Kidney (tissue), 14 donors: ENCODE data around the gene EHF. TPM values are rescaled to one million over a fixed set of nuclear protein-coding genes. Genes with fewer than 3 reads are reported as not detected.

Experiments
- DNase-seq, 5 donors: peaks; one replicate each; pipeline ENCODE4 v3.0.0-alpha.2; 2013 to 2020
- FAIRE-seq: peaks from 2 replicates; lab custom pipeline; 2012; peaks lifted over from hg19 to GRCh38; lab: Jason Lieb, UNC
- H3K27ac ChIP-seq, 2 donors: one replicate each; pipeline ENCODE4 v1.7.0; 2013; ENCODE audit warnings: low read depth in 2 of 2, low read length in 2 of 2, inconsistent platforms in 1 of 2
- H3K27me3 ChIP-seq: one replicate; pipeline ENCODE4 v1.7.1; 2013; ENCODE audit warnings: low read length, inconsistent platforms; ENCODE audit not compliant: control insufficient read depth, insufficient read depth
- H3K36me3 ChIP-seq, 3 donors: one replicate each; pipeline versions ENCODE4 v1.7.0 to v1.7.1; 2013; ENCODE audit warnings: low read length in 3 of 3, control low read depth in 1 of 3, inconsistent platforms in 1 of 3; ENCODE audit not compliant: insufficient read depth in 3 of 3, control insufficient read depth in 2 of 3
- H3K4me1 ChIP-seq, 3 donors: one replicate each; pipeline versions ENCODE4 v1.7.0 to v1.7.1; 2013; ENCODE audit warnings: low read length in 3 of 3, inconsistent platforms in 1 of 3, low read depth in 1 of 3; ENCODE audit not compliant: control insufficient read depth in 2 of 3, insufficient read depth in 2 of 3
- H3K4me3 ChIP-seq, 3 donors: one replicate each; pipeline versions ENCODE4 v1.7.0 to v1.8.1; 2013; ENCODE audit warnings: low read length in 3 of 3, control low read depth in 1 of 3, inconsistent platforms in 1 of 3
- H3K9ac ChIP-seq, 3 donors: one replicate each; pipeline versions ENCODE4 v1.7.0 to v1.7.1; 2013; ENCODE audit warnings: low read length in 3 of 3, control low read depth in 1 of 3, inconsistent platforms in 1 of 3
- H3K9me3 ChIP-seq, 3 donors: one replicate each; pipeline versions ENCODE4 v1.7.0 to v1.7.1; 2013; ENCODE audit warnings: low read length in 3 of 3, control low read depth in 1 of 3, inconsistent platforms in 1 of 3; ENCODE audit not compliant: control insufficient read depth in 2 of 3, insufficient read depth in 1 of 3
- intact Hi-C: fragments of 100-400 bp; cut with DNase I; formaldehyde crosslinking; loops from one replicate; pipeline ENCODE4 v1.11.1; 2022
- polyA plus RNA-seq: library from polyadenylated mRNA; stranded (reverse); fragments of 350-450 nt; fragmentation: Illumina TruSeq; extraction: RNeasy Lipid Tissue Mini Kit (QIAGEN cat#74804); gene quantifications from one replicate; pipeline ENCODE4 v1.2.3, GENCODE V29; 2014; ENCODE audit warnings: low read depth, low replicate concordance; ENCODE audit not compliant: insufficient read depth
- total RNA-seq: library from RNA; stranded (reverse); fragmentation: NEBNext Ultra II Directional; extraction: Animal tissue kit (Norgen Biotek cat#: 25700); gene quantifications from one replicate; pipeline ENCODE4 v1.2.1, GENCODE V29; 2021
- TF ChIP-seq, protein P1 (sequence below): IDR thresholded peaks from 3 replicates; pipeline ENCODE4 v1.5.1; 2012; ENCODE audit warnings: mild to moderate bottlenecking, moderate library complexity, borderline replicate concordance; ENCODE audit not compliant: insufficient read depth; ENCODE audit errors: extremely low read depth
- donor health status: control.
- donor health status: control.
- donor health status: control.
- donor health status: control.
- donor health status: control.
- donor health status: DM: yes; HTN: yes; CAD: no.
- donor health status: Normal renal cell carcinoma (clear cell type).

EHF gene
- total and polyA plus RNA-seq, 2 donors from 2014 or later, result 4.7 to 65.5 TPM

DNA sequence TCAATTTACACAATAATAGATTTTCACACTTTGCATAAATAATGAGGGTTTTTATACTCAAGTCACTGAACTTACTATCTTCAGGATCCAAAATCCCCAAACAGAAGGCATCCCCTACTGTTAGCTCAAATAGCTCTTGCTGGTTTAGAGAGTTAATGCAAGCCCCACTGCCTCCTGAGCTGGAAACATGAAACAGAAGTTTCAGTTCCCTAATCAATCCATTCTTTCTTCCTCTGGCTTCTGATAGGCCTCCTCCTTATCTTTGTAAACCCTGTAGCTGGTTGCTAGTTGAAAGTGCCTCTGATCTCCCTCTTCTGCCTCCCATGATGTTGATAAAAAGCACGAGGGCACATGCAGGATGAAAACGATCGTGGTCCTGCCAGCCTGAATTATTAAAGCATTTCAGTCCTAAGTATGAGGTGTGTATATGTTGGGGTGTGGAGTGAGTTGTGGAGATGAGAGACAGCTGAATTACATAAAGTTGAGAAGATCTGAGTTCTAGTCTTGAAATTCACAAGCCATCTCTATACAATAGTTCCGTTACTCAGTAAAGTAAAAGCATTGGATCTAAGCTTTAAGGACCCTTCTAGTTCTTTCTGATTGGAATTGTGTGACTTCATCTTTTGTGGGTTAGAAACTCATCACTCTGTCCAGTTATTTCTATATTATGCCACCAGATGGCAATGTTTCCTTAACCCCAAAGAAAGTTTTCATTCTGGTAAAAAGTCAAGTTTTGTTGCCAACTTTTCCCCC, 35.0 kb upstream of the EHF start:
- FAIRE-seq (peak; percentile 60), DNase-seq (peak in 2 of 5 donors; percentile 85 to 87)
- peak overlapping the region in 1 of 3 donors; percentile 34 for H3K9ac ChIP-seq
- H3K27me3 ChIP-seq, result no peaks in the 10 kb centered on the region
- TF ChIP-seq, protein P1, sequence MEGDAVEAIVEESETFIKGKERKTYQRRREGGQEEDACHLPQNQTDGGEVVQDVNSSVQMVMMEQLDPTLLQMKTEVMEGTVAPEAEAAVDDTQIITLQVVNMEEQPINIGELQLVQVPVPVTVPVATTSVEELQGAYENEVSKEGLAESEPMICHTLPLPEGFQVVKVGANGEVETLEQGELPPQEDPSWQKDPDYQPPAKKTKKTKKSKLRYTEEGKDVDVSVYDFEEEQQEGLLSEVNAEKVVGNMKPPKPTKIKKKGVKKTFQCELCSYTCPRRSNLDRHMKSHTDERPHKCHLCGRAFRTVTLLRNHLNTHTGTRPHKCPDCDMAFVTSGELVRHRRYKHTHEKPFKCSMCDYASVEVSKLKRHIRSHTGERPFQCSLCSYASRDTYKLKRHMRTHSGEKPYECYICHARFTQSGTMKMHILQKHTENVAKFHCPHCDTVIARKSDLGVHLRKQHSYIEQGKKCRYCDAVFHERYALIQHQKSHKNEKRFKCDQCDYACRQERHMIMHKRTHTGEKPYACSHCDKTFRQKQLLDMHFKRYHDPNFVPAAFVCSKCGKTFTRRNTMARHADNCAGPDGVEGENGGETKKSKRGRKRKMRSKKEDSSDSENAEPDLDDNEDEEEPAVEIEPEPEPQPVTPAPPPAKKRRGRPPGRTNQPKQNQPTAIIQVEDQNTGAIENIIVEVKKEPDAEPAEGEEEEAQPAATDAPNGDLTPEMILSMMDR, result peak; percentile 56
- H3K27ac ChIP-seq, result no peak overlapping the region
- H3K36me3 ChIP-seq, result no peaks in the 10 kb centered on the region
- no peaks in the 10 kb centered on the region for H3K4me1 ChIP-seq
- peak overlapping the region in 1 of 3 donors; percentile 51 for H3K4me3 ChIP-seq
- intact Hi-C loops, result loop anchor here (10.0 kb wide), 1 partner anchor 299 kb away; no protein-coding TSS in a partner anchor
- H3K9me3 ChIP-seq, result no peaks in the 10 kb centered on the region

DNA sequence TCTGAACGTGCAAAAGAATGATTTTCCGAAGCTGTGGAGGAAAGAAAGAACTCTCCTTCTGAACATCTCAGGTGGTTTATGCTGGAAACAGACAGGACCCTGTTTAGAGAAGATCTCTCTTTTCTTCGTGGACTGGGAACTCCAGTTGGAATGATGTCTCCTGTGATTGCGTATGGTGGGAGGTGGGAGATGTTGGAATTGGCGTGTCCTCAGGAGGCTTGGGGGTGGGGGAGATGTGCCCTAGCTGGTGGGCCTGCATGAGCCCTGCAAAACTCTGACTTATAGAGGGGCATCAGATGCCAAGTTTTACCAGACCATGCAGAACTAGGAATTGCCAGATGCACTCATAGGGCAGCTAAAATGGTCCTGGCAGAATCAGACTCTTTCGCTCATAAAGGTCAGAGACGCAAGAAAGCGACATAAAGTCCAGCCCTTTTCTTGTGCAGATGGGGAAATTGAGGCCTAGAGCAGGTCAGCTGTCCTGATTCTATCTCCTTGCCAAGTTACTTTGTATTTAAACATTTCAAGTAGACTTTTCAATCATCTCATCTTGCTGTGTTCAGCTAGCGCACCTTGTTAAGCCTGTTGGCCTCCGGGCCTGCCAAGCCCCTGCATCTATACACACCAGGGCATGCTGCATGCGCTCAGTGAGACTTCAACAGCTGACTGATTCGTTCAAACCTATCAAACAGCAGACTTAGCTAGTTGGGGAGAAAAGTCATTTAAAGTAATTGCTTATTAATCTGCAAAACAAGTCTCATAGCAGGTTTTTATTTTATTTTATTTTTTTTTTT, 34.2 kb upstream of the EHF start:
- DNase-seq (peak in 1 of 5 donors; percentile 31), FAIRE-seq (no peak)
- Histone ChIP-seq H3K4me3 (no peak overlapping the region), H3K9ac (peak overlapping the region in 1 of 3 donors; percentile 36), H3K4me1 (no peaks in the 10 kb centered on the region), H3K9me3 (no peaks in the 10 kb centered on the region), H3K27me3 (no peaks in the 10 kb centered on the region), H3K27ac (no peak overlapping the region), H3K36me3 (no peaks in the 10 kb centered on the region)
- intact Hi-C loops, result loop anchor here (10.0 kb wide), 1 partner anchor 298 kb away; no protein-coding TSS in a partner anchor
- TF ChIP-seq, protein P1, result no peak

DNA sequence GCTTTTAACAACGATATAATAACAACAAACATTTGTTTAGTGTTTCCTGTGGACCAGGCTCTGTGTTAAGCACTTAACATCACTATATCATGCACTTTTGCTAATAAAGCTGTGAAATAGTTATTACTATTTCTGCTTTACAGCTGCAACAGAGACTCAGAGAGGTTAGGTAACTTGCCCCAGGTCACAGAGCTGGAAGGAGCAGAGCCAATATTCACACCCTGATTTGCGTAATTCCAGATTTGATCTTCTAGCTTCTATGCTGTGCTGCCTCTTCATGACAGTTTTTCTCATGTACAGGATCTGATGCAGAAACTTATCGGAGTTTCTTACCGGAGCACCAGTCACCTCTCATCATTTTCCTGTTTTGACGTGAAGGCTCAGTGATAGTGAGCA, 33.6 kb upstream of the EHF start:
- intact Hi-C loops, result loop anchor here (10.0 kb wide), 1 partner anchor 298 kb away; no protein-coding TSS in a partner anchor
- no peaks in the 10 kb centered on the region for H3K9me3 ChIP-seq
- FAIRE-seq, result no peak
- TF ChIP-seq, protein P1, result no peak
- H3K4me1 ChIP-seq, result no peaks in the 10 kb centered on the region
- no peak for DNase-seq
- H3K36me3 ChIP-seq, result no peaks in the 10 kb centered on the region
- H3K4me3 ChIP-seq, result no peak overlapping the region
- no peak overlapping the region for H3K27ac ChIP-seq
- H3K27me3 ChIP-seq, result no peaks in the 10 kb centered on the region
- H3K9ac ChIP-seq, result no peak overlapping the region
